ENCODE data around the gene LRRC7.

Gene LRRC7

DNA sequence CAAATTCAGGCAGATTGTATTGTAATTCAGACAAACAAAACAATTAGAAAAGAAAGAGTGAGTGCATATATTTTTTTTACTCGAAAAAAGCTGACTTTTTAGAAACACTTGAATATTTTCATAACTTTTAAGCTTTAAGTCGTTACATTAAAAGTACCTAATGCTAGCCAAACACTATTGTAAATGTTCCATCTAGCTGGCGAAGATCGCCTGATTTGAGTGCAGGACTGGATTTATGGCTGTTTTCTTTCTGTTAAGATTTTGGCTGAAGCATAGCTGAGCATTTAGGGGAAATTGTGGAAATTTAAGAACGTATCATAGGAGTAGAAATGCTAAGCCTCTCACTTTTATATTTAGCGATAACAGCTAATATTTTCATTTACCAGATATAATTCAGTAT, 24.6 kb downstream of the LRRC7 start:
- no peak for DNase-seq

DNA sequence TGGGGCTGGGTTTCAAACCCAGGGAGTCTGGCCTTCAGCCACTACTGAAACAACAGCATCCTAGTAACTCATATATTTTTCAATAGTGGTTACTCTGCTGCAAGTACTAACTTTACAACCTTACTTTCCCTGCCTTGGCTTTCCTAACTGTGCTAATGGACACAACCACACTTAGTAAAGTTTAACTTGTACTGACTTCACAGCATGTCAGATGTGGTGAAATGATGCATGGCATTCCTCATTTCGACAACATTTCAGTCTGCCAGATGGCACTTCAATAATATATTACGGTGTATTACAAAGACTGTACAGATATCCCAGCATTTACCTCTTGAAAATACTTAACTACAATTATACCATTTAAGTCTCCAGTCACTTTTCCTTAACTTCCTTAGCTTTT, 27.8 kb downstream of the LRRC7 start:
- DNase-seq, result no peak

- DNase-seq, result no peak
Observed at GRCh38 chr1:69611316-69611715, 43.6 kb downstream of the LRRC7 start.

DNA sequence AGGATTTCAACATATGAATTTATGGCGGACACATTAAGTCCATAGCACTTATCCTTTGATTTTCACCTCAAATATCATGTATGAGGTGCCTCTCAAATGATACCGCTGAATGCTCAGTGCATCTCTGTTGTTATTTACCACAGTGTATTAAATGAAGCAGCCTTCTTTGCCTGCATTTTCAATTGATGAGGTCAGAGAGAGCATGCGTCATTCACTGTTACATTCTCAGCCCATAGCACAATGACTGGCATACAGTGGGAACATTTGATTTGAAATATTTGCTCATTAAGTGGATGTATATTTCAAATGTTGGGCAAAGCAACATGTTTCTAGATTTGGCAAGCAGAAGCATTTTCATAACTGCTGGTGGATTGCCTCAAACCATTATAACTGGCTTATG, 45.7 kb downstream of the LRRC7 start:
- no peak for DNase-seq

GRCh38 chr1:69638673-69639072, 71.0 kb downstream of the LRRC7 start:
- no peak for DNase-seq

GRCh38 chr1:69639159-69639558, 71.4 kb downstream of the LRRC7 start:
- no peak for DNase-seq

DNA sequence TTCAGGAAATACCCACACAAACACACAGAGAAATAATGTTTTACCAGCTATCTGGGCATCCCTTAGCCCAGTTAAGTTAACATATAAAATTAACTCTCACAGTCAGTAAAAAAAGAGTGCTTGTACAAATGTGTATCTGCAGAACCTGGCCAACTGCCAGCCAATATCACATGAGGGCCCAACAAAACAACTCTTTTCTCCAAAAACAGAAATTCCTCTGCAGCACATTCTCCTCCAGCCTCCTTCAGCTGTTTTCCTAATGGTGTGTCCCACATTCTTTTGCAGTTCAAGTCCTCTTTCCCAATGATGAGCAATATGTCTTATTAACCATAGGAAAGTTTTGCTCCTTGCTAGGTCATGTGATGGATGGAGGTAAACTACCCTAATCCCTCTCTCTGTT, 75.5 kb downstream of the LRRC7 start:
- no peak for DNase-seq

DNA sequence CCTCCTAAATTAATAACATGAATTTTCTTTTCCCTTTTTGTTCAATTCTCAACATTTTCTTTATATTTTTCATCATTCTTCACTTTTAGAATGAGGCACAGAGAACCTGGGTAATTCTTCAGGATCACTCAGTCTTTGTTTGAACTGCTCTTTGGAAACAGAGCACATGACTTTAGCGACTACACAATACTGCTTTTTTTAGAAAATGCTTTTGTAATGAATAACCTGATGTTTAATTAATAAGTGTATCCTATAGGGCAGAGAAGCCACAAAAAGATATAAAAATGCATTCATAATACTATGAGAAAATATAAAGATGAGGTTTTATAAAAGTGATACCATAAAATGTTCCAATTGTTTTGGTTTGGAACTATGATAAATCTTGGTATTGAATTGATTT, 77.8 kb downstream of the LRRC7 start:
- DNase-seq, result no peak

DNA sequence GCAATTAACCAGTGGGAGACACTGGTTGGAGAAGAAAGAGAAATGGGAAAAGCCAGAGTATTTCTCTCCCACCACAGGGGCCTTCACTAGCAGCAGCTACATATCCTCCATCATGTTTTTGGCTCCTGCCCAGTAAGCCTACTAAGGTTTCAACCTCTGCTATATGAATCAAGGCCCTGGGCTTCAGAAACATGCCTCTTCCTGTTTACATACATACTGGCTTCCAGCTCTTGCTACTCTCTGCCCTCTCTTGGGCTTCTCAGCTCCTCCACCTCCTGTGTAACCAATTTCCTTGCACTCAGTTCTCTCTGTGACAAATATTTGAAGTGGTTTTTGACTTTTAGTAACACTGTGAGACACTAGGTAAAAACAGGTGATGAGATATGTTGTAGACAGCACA, 80.8 kb downstream of the LRRC7 start:
- DNase-seq, result no peak

- no peak for DNase-seq
Observed at GRCh38 chr1:69649383-69649990, 81.8 kb downstream of the LRRC7 start.

DNA sequence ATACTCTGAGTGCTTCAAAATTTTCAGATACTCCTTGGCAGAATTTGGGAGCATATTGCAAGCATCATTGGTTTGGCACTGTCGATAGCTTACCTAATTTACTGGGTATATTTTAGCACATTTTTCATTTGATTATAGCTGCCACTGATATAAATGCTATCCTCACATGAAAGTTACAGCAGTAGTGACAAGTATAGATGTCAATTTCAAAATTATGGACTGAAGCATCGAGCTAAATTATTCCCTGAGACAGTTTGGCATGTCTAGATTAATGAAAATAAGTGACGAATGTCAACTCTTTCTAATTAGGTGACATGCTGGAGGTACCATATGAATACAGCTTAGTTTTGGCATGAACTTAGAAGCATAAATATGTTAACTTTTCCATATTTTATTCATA, 83.1 kb downstream of the LRRC7 start:
- no peak for DNase-seq

GRCh38 chr1:69651656-69652055, 83.9 kb downstream of the LRRC7 start:
- DNase-seq, result no peak

- DNase-seq, result no peak
Observed at GRCh38 chr1:69657971-69658370, 90.2 kb downstream of the LRRC7 start.

DNA sequence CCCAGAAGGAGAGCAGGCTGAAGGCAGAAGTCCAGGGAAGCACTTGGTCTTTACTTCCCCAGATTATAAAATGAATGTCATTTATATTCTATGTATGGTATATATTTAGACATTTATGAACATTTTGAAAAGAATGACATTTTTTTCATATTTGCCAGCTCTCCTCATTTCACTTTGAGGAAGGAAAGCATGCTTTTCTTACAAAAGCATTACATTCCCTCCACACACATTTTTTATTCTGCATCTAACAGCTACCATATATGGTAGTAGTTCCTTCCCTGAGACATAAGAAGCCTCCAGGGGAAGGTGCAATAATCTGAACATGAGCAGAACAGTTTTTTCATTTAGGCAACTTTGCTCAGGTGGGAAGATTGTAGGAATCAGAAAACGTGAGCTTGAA, 94.0 kb downstream of the LRRC7 start:
- no peak for DNase-seq

GRCh38 chr1:69662321-69662720, 94.6 kb downstream of the LRRC7 start:
- peak in 1 of 2 donors; percentile 69 for DNase-seq

GRCh38 chr1:69671363-69672010, 103.8 kb downstream of the LRRC7 start:
- DNase-seq, result no peak

DNA sequence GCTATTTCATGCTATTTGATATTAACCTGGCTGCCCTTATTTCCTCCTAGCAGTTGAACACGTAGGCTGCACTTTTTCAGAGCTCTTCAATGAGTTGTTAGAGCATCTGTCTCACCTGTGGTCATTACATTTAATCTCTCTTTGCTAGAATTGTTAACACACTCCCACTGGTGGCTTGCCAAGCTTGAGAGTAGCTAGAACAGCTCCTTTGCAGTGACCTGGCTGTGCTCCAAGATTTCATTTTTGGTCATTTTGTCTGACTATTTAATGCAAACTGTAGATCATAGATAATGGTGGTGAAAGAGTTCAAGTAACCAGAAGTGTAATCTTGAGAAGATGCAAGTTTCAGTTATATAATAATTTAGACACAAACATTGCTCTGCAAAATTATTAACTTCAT, 105.6 kb downstream of the LRRC7 start:
- no peak for DNase-seq

GRCh38 chr1:69679965-69680364, 112.2 kb downstream of the LRRC7 start:
- DNase-seq, result no peak

- no peak for DNase-seq
Observed at GRCh38 chr1:69686367-69686984, 118.8 kb downstream of the LRRC7 start.

- no peak for DNase-seq
Observed at GRCh38 chr1:69688193-69688592, 120.5 kb downstream of the LRRC7 start.

DNA sequence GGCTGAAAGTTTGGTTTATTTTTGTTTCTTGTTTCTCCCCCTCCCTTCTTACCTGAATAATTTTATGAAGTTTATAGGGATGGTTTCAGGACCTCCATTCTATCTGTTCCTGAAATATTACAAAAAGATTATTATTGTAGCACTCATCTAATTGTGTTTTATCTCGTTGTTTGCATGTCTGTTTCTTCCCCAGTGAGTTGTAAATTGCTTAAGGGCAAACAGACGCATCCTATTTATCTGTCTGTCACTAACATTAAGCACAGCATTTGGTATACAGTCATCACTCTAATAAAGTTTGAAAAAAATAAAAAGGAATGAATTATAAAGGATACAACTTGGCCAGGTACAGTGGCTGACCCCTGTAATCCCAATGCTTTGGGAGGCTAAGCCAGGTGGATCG, 123.5 kb downstream of the LRRC7 start:
- no peak for DNase-seq

- no peak for DNase-seq
Observed at GRCh38 chr1:69693921-69694675, 126.4 kb downstream of the LRRC7 start.

- DNase-seq, result no peak
Observed at GRCh38 chr1:69697340-69697739, 129.6 kb downstream of the LRRC7 start.

- DNase-seq, result no peak
Observed at GRCh38 chr1:69700770-69701169, 133.0 kb downstream of the LRRC7 start.
